GM23248 (cell line): ENCODE results near the gene NEUROD2.

Experiments used
- EZH2 ChIP-seq: fragments of 200-600 bp; sonication (generic); IDR thresholded peaks from 2 replicates; pipeline ENCODE4 v1.6.1; 2018; ENCODE audit warnings: antibody characterized with exemption, mild to moderate bottlenecking; ENCODE audit not compliant: insufficient read depth, poor library complexity, severe bottlenecking
- EZH2phosphoT487 ChIP-seq: fragments of 200-600 bp; sonication (generic); IDR thresholded peaks from 2 replicates; pipeline ENCODE4 v1.6.1; 2018; ENCODE audit warnings: antibody characterized with exemption, moderate library complexity, mild to moderate bottlenecking, low read depth; ENCODE audit not compliant: insufficient read depth

- TF ChIP-seq EZH2 (peak; percentile 64), EZH2phosphoT487 (no peak)
Observed at GRCh38 chr17:39600288-39600996, 7.3 kb downstream of the NEUROD2 start.
